Measurements from ENCODE around the gene GADD45A. TPM values are rescaled to one million over a fixed set of nuclear protein-coding genes. Genes with fewer than 3 reads are reported as not detected.

The GADD45A gene
- total RNA-seq, 6 experiments from 2014 or later, result 80.3 to 93.2 (median 83.8) TPM

GRCh38 chr1:67676946-67677345, 8.1 kb upstream of the GADD45A start:
- Mint-ChIP-seq H3K9me3 (no peaks in the 10 kb centered on the region), H3K27me3 (ENCODE audit: insufficient read depth) (peaks cover 2% of the 10 kb centered on the region; the same call in 1 of the 2 replicates), H3K4me3 (no peak overlapping the region), H3K4me1 (ENCODE audit: low read depth) (peaks cover 48% of the 10 kb centered on the region), H3K36me3 (ENCODE audit: low read depth) (peaks cover 6% of the 10 kb centered on the region; the same call in 1 of the 2 replicates), H3K27ac (no peak overlapping the region)
- no peak for TF ChIP-seq CTCF (IDR thresholded peaks at IDR 0.05)
- DNase-seq, result no peak

GRCh38 chr1:67677408-67677807, 7.6 kb upstream of the GADD45A start:
- TF ChIP-seq CTCF (IDR thresholded peaks at IDR 0.05), result no peak
- H3K36me3 Mint-ChIP-seq (ENCODE audit: low read depth), result peaks cover 6% of the 10 kb centered on the region; the same call in 1 of the 2 replicates
- DNase-seq, result no peak
- H3K9me3 Mint-ChIP-seq, result no peaks in the 10 kb centered on the region
- H3K27me3 Mint-ChIP-seq (ENCODE audit: insufficient read depth), result peaks cover 2% of the 10 kb centered on the region; the same call in 1 of the 2 replicates
- no peak overlapping the region for H3K27ac Mint-ChIP-seq
- peaks cover 53% of the 10 kb centered on the region for H3K4me1 Mint-ChIP-seq (ENCODE audit: low read depth)
- no peak overlapping the region for H3K4me3 Mint-ChIP-seq

- Mint-ChIP-seq H3K27me3 (ENCODE audit: insufficient read depth) (peaks cover 2% of the 10 kb centered on the region; the same call in 1 of the 2 replicates), H3K27ac (no peak overlapping the region), H3K4me3 (no peak overlapping the region), H3K36me3 (ENCODE audit: low read depth) (peaks cover 6% of the 10 kb centered on the region; the same call in 1 of the 2 replicates), H3K4me1 (ENCODE audit: low read depth) (peaks cover 58% of the 10 kb centered on the region), H3K9me3 (no peaks in the 10 kb centered on the region)
- DNase-seq, result no peak
- no peak for TF ChIP-seq CTCF (IDR thresholded peaks at IDR 0.05)
Measured at GRCh38 chr1:67677930-67678329, 7.1 kb upstream of the GADD45A start.

GRCh38 chr1:67679691-67680090, 5.3 kb upstream of the GADD45A start:
- H3K36me3 Mint-ChIP-seq (ENCODE audit: low read depth), result peaks cover 6% of the 10 kb centered on the region; the same call in 1 of the 2 replicates
- H3K4me3 Mint-ChIP-seq, result no peak overlapping the region
- H3K4me1 Mint-ChIP-seq (ENCODE audit: low read depth), result peaks cover 68% of the 10 kb centered on the region
- peak overlapping the region; percentile 60 for H3K27ac Mint-ChIP-seq
- no peaks in the 10 kb centered on the region; the same call in 1 of the 2 replicates for H3K27me3 Mint-ChIP-seq (ENCODE audit: insufficient read depth)
- H3K9me3 Mint-ChIP-seq, result no peaks in the 10 kb centered on the region
- DNase-seq, result peak; percentile 67
- no peak for TF ChIP-seq CTCF (IDR thresholded peaks at IDR 0.05)

GRCh38 chr1:67680486-67680885, 4.5 kb upstream of the GADD45A start:
- Mint-ChIP-seq H3K27me3 (ENCODE audit: insufficient read depth) (peaks cover 1% of the 10 kb centered on the region; the same call in 1 of the 2 replicates), H3K9me3 (no peaks in the 10 kb centered on the region), H3K36me3 (ENCODE audit: low read depth) (peaks cover 6% of the 10 kb centered on the region; the same call in 1 of the 2 replicates), H3K27ac (peak overlapping the region; percentile 28), H3K4me1 (ENCODE audit: low read depth) (peaks cover 63% of the 10 kb centered on the region), H3K4me3 (no peak overlapping the region)
- DNase-seq, result no peak
- TF ChIP-seq CTCF (IDR thresholded peaks at IDR 0.05), result no peak
